Upper lobe of left lung (tissue), 6 donors: Measurements from ENCODE around the gene SLC38A11. TPM values are rescaled to one million over a fixed set of nuclear protein-coding genes. Genes with fewer than 3 reads are reported as not detected.

Source experiments
- ATAC-seq, 2 donors: fragments of 200-7000 bp; cut with Tn5 transposase; one replicate each; pipeline ENCODE4 v1.9.1; 2022; ENCODE audit warnings: mild to moderate bottlenecking in 2 of 2, moderate library complexity in 2 of 2; ENCODE audit not compliant: low FRiP score in 2 of 2
- DNase-seq, 2 donors: peaks; one replicate each; pipeline ENCODE4 v3.0.0-alpha.2; 2019 to 2020
- H3K27ac ChIP-seq, 4 donors: fragments of 200-600 bp; sonication (generic); one replicate each; pipeline ENCODE4 v1.5.1; 2016 to 2019
- H3K27me3 ChIP-seq, 4 donors: fragments of 200-600 bp; sonication (generic); one replicate each; pipeline ENCODE4 v1.5.1; 2017 to 2019
- H3K36me3 ChIP-seq, 4 donors: fragments of 200-600 bp; sonication (generic); one replicate each; pipeline ENCODE4 v1.5.1; 2016 to 2019
- H3K4me1 ChIP-seq, 4 donors: fragments of 200-600 bp; sonication (generic); one replicate each; pipeline ENCODE4 v1.5.1; 2018 to 2019
- H3K4me3 ChIP-seq, 4 donors: fragments of 200-600 bp; sonication (generic); one replicate each; pipeline ENCODE4 v1.5.1; 2017 to 2019; ENCODE audit warnings: mild to moderate bottlenecking in 2 of 4, moderate library complexity in 1 of 4
- H3K9me3 ChIP-seq, 4 donors: fragments of 200-600 bp; sonication (generic); one replicate each; pipeline ENCODE4 v1.5.1; 2018 to 2019
- CTCF ChIP-seq, 6 experiments: fragments of 450-650 bp in 4 of 6; fragments of 200-600 bp in 2 of 6; sonication (generic) in 2 of 6; IDR thresholded peaks; one replicate each; pipeline ENCODE4 v1.5.1; 2016 to 2019; ENCODE audit warnings: antibody characterized with exemption in 6 of 6
- EP300 ChIP-seq, 4 donors: sonication (generic); formaldehyde crosslinking; IDR thresholded peaks; one replicate each; pipeline ENCODE4 v1.5.1; 2017; ENCODE audit warnings: antibody characterized with exemption in 4 of 4, control low read depth in 2 of 4
- POLR2A ChIP-seq, 4 donors: fragments of 450-650 bp; IDR thresholded peaks; one replicate each; pipeline ENCODE4 v1.5.1; 2016 to 2017; ENCODE audit warnings: antibody characterized with exemption in 4 of 4, mild to moderate bottlenecking in 2 of 4
- POLR2AphosphoS5 ChIP-seq, 2 donors: sonication (generic); formaldehyde crosslinking; IDR thresholded peaks; one replicate each; pipeline ENCODE4 v1.5.1; 2017; ENCODE audit warnings: antibody characterized with exemption in 2 of 2
- WGBS, 2 donors: methylation state at CpG; one replicate each; pipeline ENCODE4 v1.1.5; 2017 to 2018; 5-methylcytosine and 5-hydroxymethylcytosine counted together
- total RNA-seq, 6 donors: library from RNA; depleted of rRNA in 4 of 6; stranded (reverse); fragments of >200 nt in 4 of 6; gene quantifications; one replicate each; pipeline versions ENCODE4 v1.1.0 to v1.2.1, GENCODE V29; 2016 to 2021
- donor health status: DM: no; HTN: no; CAD: no; lungs with moderate emphysema.
- donor health status: DM: no; HTN: yes; CAD: no; lungs with severe emphysema.

The SLC38A11 gene
- total RNA-seq, 6 donors from 2014 or later, result 0.17 to 0.40 (median 0.30) TPM; not detected in 2

- DNase-seq (no peak), ATAC-seq (no peak)
- 16 to 26% methylated on average over 1 of the region's 1 CpG for WGBS, 2 donors
- H3K27ac ChIP-seq, result no peak overlapping the region
- no peaks in the 10 kb centered on the region for H3K4me1 ChIP-seq
- H3K27me3 ChIP-seq, result no peaks in the 10 kb centered on the region
- H3K9me3 ChIP-seq, result no peaks in the 10 kb centered on the region
- H3K36me3 ChIP-seq, result no peaks in the 10 kb centered on the region
- TF ChIP-seq POLR2A (IDR thresholded peaks at IDR 0.05), result no peak
- no peak for TF ChIP-seq CTCF (IDR thresholded peaks at IDR 0.05)
- no peak for TF ChIP-seq POLR2AphosphoS5 (IDR thresholded peaks at IDR 0.05)
- TF ChIP-seq EP300 (IDR thresholded peaks at IDR 0.05), result no peak
- no peak overlapping the region for H3K4me3 ChIP-seq
Observed at GRCh38 chr2:164975891-164976290, 20.6 kb upstream of the SLC38A11 start.

- H3K36me3 ChIP-seq, result no peaks in the 10 kb centered on the region
- no peaks in the 10 kb centered on the region for H3K9me3 ChIP-seq
- H3K27me3 ChIP-seq, result no peaks in the 10 kb centered on the region
- no peaks in the 10 kb centered on the region for H3K4me1 ChIP-seq
- no peak overlapping the region for H3K27ac ChIP-seq
- no peak for TF ChIP-seq EP300 (IDR thresholded peaks at IDR 0.05)
- TF ChIP-seq POLR2AphosphoS5 (IDR thresholded peaks at IDR 0.05), result no peak
- no peak for TF ChIP-seq CTCF (IDR thresholded peaks at IDR 0.05)
- no peak overlapping the region for H3K4me3 ChIP-seq
- 48 to 50% methylated on average over 1 of the region's 1 CpG for WGBS, 2 donors
- DNase-seq (no peak), ATAC-seq (no peak)
Observed at GRCh38 chr2:164974221-164974620, 18.9 kb upstream of the SLC38A11 start.

- Histone ChIP-seq H3K9me3 (no peaks in the 10 kb centered on the region), H3K4me3 (no peak overlapping the region), H3K27ac (no peak overlapping the region), H3K27me3 (no peaks in the 10 kb centered on the region), H3K36me3 (no peaks in the 10 kb centered on the region), H3K4me1 (no peaks in the 10 kb centered on the region)
- ATAC-seq (no peak), DNase-seq (no peak)
- TF ChIP-seq POLR2A (IDR thresholded peaks at IDR 0.05) (no peak), CTCF (IDR thresholded peaks at IDR 0.05) (no peak), EP300 (IDR thresholded peaks at IDR 0.05) (no peak), POLR2AphosphoS5 (IDR thresholded peaks at IDR 0.05) (no peak)
- 83 to 85% methylated on average over 4 of the region's 4 CpGs for WGBS, 2 donors
Observed at GRCh38 chr2:164972216-164972615, 16.9 kb upstream of the SLC38A11 start.

- H3K36me3 ChIP-seq, result no peaks in the 10 kb centered on the region
- no peak for ATAC-seq
- 77 to 79% methylated on average over 2 of the region's 2 CpGs for WGBS, 2 donors
Observed at GRCh38 chr2:164969909-164970690, 14.8 kb upstream of the SLC38A11 start.

More at GRCh38 chr2:164969909-164970690, 14.8 kb upstream of the SLC38A11 start:
- Histone ChIP-seq H3K9me3 (no peaks in the 10 kb centered on the region), H3K27me3 (no peaks in the 10 kb centered on the region), H3K4me1 (no peaks in the 10 kb centered on the region), H3K4me3 (no peak overlapping the region), H3K27ac (no peak overlapping the region)
- no peak for DNase-seq
- TF ChIP-seq CTCF (IDR thresholded peaks at IDR 0.05) (no peak), EP300 (IDR thresholded peaks at IDR 0.05) (no peak), POLR2A (IDR thresholded peaks at IDR 0.05) (no peak), POLR2AphosphoS5 (IDR thresholded peaks at IDR 0.05) (no peak)
